ENCODE measurements around the gene ZNF487.
"Not testable (repeated sequence)": the region's sequence is repeated elsewhere in the genome, so short reads cannot be mapped to it uniquely, and the experiment has no call there.

The ZNF487 gene

DNA sequence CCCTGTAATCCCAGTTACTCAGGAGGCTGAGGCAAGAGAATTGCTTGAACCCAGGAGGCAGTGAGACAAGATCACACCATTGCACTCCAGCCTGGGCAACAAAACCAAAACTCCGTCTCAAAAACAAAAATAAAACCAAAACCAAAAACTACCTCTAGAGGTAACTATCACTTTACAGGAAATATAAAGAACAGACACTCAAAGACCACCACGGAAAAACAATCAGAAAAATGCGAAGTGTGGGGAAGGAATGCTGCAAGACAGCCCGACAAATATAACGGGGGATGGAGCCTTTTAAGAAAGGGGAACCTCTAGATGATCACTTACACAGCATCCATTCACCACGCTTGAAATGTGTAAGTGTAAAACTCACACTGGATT lies 32.2 kb upstream of the ZNF487 start:
- no peak for DNase-seq (ENCODE audit: low read depth)

GRCh38 chr10:43407148-43407575 lies 29.7 kb upstream of the ZNF487 start:
- no peak for DNase-seq (ENCODE audit: low read depth)

- DNase-seq (ENCODE audit: low read depth), result peak; percentile 82
These were observed 29.2 kb upstream of the ZNF487 start for GRCh38 chr10:43407576-43408330.

DNA sequence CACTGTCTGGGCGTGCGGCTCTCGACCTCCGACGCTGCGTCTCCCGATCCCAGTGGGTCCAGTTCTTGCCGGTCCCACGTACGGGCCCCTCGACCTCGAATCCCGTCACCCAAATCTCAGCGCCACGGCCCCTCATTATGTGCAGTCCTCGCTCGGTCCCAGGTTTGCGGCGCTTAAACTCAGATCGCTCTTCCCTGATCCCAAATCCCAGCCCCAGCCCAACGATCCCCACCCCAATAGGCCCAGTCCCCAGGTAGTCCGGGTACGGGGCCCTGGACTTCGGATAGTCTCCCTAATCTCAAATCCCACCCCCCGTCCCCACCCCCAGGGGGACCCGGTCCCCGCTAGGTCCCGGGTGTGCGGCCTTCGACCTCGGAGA lies 28.6 kb upstream of the ZNF487 start:
- DNase-seq (ENCODE audit: low read depth), result no peak

GRCh38 chr10:43408710-43409384 lies 28.1 kb upstream of the ZNF487 start, which contains the start of gene HNRNPF:
Gene HNRNPF (minus strand): TSS chr10:43409186. CDS start chr10:43387884, 21,302 bp downstream.
- peak; percentile 83 for DNase-seq (ENCODE audit: low read depth)

DNA sequence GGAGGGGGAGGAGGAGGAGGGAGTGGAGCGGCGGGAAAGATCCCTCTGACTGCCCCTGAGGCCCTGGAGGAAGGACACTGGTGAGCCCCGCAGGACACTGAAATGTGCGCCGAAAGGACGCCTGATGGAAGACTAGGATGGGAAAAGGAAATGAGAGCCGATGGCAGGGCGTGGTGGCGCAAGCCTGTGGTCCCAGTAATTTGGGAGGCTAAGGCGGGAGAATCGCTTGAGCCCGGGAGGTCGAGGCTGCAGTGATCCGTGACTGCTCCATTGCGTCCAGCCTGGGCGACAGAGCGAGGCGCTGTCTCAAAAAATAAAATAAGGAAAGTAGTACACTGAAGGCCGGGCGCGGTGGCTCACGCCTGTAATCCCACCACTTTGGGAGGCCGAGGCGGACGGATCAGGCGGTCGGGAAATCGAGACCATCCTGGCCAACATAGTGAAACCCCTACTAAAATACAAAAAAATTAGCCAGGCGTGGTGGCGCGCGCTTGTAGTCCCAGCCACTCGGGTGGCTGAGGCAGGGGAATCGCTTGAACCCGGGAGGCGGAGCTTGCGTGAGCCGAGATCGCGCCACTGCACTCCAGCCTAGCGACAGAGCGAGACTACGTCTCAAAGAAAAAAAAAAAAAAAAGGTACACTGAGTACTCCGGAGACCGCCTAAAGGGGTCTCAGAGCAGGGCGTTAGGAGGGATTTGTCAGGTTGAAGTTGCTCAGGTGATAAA lies 27.4 kb upstream of the ZNF487 start:
- no peak for DNase-seq (ENCODE audit: low read depth)

GRCh38 chr10:43410345-43410744 lies 26.6 kb upstream of the ZNF487 start:
- DNase-seq (ENCODE audit: low read depth), result no peak

- DNase-seq (ENCODE audit: low read depth), result no peak
These were observed 25.4 kb upstream of the ZNF487 start for GRCh38 chr10:43411536-43411935.

DNA sequence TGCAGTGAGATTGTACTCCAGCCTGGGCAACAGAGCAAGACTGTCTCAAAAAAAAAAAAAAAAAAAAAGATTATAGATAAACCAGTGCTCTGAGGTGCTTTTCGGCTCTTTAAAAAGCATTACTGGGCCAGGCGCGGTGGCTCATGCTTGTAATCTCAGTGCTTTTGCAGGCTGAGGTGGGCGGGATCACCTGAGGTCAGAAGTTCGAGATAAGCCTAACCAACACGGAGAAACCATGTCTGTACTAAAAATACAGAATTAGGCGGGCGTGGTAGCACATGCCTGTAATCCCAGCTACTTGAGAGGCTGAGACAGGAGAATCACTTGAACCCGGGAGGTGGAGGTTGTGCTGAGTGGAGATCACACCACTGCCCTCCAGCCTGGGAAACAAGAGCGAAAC lies 21.4 kb upstream of the ZNF487 start:
- DNase-seq (ENCODE audit: low read depth), result no peak

DNA sequence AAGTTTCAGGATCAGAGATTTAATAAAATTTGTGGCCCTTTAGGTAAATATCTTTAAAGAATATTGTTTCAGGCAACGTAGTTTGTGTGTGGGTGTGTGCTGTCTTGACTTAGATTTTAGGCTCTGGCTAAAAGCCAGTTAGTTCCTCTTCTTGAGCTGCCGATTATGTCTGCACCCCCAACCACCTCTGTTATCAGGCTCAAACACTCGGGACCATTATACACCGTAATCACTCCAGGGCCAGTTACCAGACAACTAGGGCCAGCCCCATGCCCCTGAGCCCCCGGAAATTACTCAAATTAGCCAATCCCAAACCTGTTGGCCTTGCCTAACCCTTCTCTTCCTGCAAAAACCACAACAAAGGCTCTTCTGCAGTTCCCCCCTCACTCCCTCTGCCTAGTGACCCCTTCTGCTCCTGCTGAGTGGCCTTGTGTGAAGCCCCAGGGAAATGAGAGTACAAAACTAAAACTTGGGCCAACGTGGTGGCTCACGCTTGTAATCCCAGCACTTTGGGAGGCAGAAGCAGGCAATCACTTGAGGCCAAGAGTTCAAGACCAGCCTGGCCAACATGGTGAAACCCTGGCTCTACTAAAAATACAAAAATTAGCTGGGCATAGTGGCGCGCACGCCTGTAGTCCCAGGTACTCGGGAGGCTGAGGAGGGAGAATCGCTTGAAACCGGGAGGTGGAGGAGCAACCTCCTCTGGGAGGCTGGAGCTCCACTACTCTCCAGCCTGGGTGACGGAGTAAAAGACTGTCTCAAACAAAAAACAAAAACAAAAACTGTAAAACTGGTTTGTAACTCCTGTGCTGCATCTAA lies 18.8 kb upstream of the ZNF487 start:
- DNase-seq (ENCODE audit: low read depth), result no peak

DNA sequence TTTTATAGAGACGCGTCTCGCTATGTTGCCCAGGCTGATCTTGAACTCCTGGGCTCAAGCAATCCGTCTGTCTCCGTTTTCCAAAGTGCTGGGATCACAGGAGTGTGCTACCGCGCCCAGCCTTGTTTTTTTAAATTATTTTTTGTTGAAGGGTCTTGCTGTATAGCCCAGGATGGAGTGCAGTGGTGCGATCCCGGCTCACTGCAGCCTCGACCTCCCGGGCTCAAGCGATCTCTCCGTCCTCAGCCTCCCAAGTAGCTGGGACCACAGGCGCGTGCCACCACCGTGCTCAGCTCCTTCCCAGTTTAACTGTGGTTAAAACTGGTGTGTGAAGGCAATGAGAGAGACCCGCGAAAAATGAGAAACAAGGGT lies 16.9 kb upstream of the ZNF487 start:
- no peak for DNase-seq (ENCODE audit: low read depth)

DNA sequence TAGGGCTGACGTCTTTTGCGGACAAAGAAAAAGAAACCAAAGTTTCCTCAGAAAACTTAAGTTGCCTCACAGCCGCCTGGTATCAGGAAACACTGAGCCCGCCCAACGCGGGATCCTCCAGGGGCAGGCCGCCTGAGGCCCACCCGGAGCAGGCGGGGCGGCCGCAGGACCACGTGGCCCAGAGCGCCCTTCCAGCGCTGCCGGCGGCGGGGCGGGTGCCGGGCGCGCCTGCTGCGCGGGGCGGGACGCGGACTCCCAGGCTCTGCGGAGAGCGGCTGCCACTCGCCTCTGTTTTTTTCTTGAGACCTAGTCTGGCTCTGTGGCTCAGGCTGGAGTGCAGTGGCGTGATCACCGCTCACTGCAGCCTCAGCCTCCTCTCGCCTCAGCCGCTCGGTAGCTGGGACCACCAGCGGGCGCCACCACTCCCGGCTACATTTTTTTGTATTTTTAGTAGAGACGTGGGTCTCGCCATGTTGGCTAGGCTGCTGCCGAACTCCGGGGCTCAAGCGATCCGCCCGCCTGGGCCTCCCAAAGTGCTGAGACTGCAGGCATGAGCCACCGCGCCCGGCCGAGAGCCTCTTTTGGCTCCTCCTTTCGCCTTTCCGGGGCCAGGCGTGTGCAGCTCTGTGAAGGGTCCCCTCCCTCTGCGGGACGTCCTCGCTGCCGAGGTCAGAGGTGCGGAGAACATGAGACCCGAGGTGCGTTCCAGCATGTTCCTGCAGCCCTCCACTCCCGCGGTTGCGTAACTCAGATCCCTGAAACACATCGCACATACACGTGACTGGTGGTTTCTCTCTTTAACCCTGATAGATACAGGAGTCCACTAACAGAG lies 16.3 kb upstream of the ZNF487 start:
- DNase-seq (ENCODE audit: low read depth), result no peak

GRCh38 chr10:43421201-43421507 lies 15.8 kb upstream of the ZNF487 start:
- no peak for DNase-seq (ENCODE audit: low read depth)

DNA sequence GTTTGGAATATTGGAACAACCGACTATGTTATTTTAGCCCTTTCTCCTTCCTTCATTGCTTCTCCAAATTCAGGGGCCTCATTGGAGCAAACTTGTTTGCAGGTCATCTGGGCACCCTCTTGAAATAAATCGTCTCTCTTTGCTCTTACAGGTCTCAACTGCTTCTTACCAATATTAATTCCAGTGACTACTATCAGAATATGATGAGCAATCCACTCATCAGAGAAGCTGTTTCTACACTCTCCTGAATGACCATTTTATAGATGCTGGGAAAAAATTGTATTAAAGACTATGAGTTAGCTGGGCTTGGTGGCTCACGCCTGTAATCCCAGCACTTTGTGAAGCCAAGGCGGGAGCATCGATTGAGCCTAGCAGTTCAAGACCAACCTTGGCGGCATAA lies 15.4 kb upstream of the ZNF487 start:
- DNase-seq (ENCODE audit: low read depth), result no peak

DNA sequence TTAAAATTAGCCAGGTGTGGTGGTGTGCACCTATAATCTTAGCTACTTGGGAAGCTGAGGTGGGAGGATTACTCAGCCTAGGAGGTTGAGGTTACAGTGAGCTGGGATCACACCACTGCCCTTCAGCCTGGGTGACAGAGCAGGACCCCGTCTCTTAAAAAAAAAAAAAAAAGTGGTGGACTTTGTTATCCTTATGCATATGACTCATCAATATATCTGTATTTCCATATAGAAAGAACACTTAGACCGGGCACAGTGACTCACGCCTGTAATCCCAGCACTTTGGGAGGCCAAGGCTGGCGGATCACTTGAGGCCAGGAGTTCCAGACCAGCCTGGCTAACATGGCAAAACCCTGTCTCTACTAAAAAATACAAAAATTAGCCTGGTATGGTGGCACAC lies 15.0 kb upstream of the ZNF487 start:
- DNase-seq (ENCODE audit: low read depth), result not testable (repeated sequence)

- no peak for DNase-seq (ENCODE audit: low read depth)
These were observed 12.5 kb upstream of the ZNF487 start for GRCh38 chr10:43424416-43424815.

GRCh38 chr10:43426476-43426875 lies 10.4 kb upstream of the ZNF487 start:
- not testable (repeated sequence) for DNase-seq (ENCODE audit: low read depth)

DNA sequence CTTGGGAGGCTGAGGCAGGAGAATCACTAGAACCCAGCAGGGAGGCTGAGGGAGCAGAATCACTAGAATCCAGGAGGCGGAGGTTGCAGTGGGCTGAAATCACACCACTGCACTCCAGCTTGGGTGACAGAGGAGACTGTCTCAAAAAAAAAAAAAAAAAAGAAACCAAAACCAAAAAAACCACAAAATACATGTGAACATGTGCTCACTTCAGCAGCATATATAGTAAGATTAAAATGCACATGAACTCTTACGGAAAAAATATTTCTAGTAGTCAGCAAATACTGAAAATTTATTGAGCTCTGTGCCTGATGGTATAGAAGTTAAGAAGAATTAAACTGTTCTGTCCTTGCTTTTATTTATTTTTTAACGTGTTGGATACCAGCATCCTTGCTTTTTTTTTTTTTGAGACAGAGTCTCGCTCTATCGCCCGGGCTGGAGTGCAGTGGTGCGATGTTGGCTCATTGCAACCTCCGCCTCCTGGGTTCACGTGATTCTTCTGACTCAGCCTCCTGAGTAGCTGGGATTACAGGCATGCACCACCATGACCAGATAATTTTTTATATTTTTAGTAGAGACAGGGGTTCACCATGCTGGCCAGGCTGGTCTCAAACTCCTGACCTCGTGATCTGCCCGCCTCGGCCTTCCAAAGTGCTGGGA lies 9.6 kb upstream of the ZNF487 start:
- DNase-seq (ENCODE audit: low read depth), result no peak

- no peak for DNase-seq (ENCODE audit: low read depth)
These were observed 5.8 kb upstream of the ZNF487 start for GRCh38 chr10:43430926-43431663.
